DMS79 treated with DMSO at 0.1 percent for 48 hours (cell line): ENCODE measurements around the gene ZNF24.

Experiments
- DNase-seq: peaks from one replicate; lab custom pipeline; 2025; lab: John Stamatoyannopoulos, UW

The ZNF24 gene

GRCh38 chr18:35355140-35355618 is 11.0 kb upstream of the ZNF24 start:
- no peak for DNase-seq

- no peak for DNase-seq
These were observed 8.6 kb upstream of the ZNF24 start for GRCh38 chr18:35352778-35353177.

GRCh38 chr18:35352283-35352682 is 8.1 kb upstream of the ZNF24 start:
- DNase-seq, result no peak

- DNase-seq, result peak; percentile 96
These were observed 3.8 kb upstream of the ZNF24 start for GRCh38 chr18:35348001-35348400.

GRCh38 chr18:35345950-35346349 is 1.7 kb upstream of the ZNF24 start:
- no peak for DNase-seq

- DNase-seq, result peak; percentile 90
These were observed 1.3 kb upstream of the ZNF24 start for GRCh38 chr18:35345460-35345921.

GRCh38 chr18:35344736-35345459 is 678 bp upstream of the ZNF24 start:
- peak; percentile 80 for DNase-seq

GRCh38 chr18:35343488-35343935 is 708 bp downstream of the ZNF24 start:
- no peak for DNase-seq

GRCh38 chr18:35337286-35337685 is 6.9 kb downstream of the ZNF24 start:
- DNase-seq, result no peak

GRCh38 chr18:35335866-35336265 is 8.4 kb downstream of the ZNF24 start:
- no peak for DNase-seq

GRCh38 chr18:35334821-35335220 is 9.4 kb downstream of the ZNF24 start:
- DNase-seq, result no peak

- DNase-seq, result no peak
These were observed 10.0 kb downstream of the ZNF24 start for GRCh38 chr18:35334212-35334611.

- no peak for DNase-seq
These were observed 12.7 kb downstream of the ZNF24 start for GRCh38 chr18:35331367-35332087.

GRCh38 chr18:35328868-35329267 is 15.4 kb downstream of the ZNF24 start:
- no peak for DNase-seq

- DNase-seq, result no peak
These were observed 17.4 kb downstream of the ZNF24 start for GRCh38 chr18:35326695-35327387.

GRCh38 chr18:35324926-35325655 is 19.1 kb downstream of the ZNF24 start:
- no peak for DNase-seq

- DNase-seq, result no peak
These were observed 21.4 kb downstream of the ZNF24 start for GRCh38 chr18:35322486-35323458.

- no peak for DNase-seq
These were observed 32.7 kb downstream of the ZNF24 start for GRCh38 chr18:35311496-35311895.

- DNase-seq, result no peak
These were observed 37.5 kb downstream of the ZNF24 start for GRCh38 chr18:35306588-35307250.

GRCh38 chr18:35303610-35304009 is 40.6 kb downstream of the ZNF24 start:
- DNase-seq, result peak; percentile 20
